ENCODE data around the gene KCNG1. TPM values are rescaled to one million over a fixed set of nuclear protein-coding genes. Genes with fewer than 3 reads are reported as not detected.

Gene KCNG1
- total and polyA plus RNA-seq, 2 of the 8 experiments (the other 6 are each of a cell fraction or from before 2014, with no cell fraction given) = 16.0 to 18.0 TPM

- 0 out of 4 replicates have a peak overlapping the region, but pooled peaks of 1 of the 2 experiments have one; percentile 18 for H3K4me2 ChIP-seq (ENCODE audit: insufficient read depth in 1 of 2, low read depth in 2 of 2, low read length in 2 of 2)
- CTCF ChIA-PET (ENCODE audit: partially characterized antibody) = interaction anchor here (0.9 to 3.5 kb wide), 8 partner anchors 10 to 294 kb away, joined by 3 to 47 read pairs (median 7); no protein-coding TSS in a partner anchor
- H4K5ac ChIP-seq (ENCODE audit: insufficient read length, low read depth, low read length) = no peak overlapping the region
These were observed 9.2 kb downstream of the KCNG1 start for GRCh38 chr20:51013577-51014330.

More at GRCh38 chr20:51013577-51014330, 9.2 kb downstream of the KCNG1 start:
- DNase-seq (ENCODE audit: low read depth in 1 of 2, low spot score in 2 of 2) (no peak), FAIRE-seq (no peak)
- Histone ChIP-seq H3K9me3 (ENCODE audit: insufficient read depth in 2 of 2, low read depth in 1 of 2, low read length in 1 of 2) (no peaks in the 10 kb centered on the region), H3K36me3 (ENCODE audit: control insufficient read depth in 2 of 4, insufficient read depth in 4 of 4, low read length in 3 of 4) (no peaks in the 10 kb centered on the region), H3K9ac (replicated peaks in 1 of 4; ENCODE audit: extremely low read depth in 1 of 4, low read depth in 3 of 4, low read length in 3 of 4) (no peak overlapping the region; a peak in 1 of 7 replicates), H3K23ac (ENCODE audit: insufficient read length) (no peak overlapping the region), H3K4me3 (ENCODE audit: extremely low read depth in 1 of 4, insufficient read depth in 2 of 4, low read depth in 3 of 4, low read length in 4 of 4) (no peak overlapping the region), H3K14ac (ENCODE audit: insufficient read length) (no peak overlapping the region), H3K27me3 (replicated peaks in 1 of 4; ENCODE audit: control insufficient read depth in 3 of 4, extremely low read depth in 1 of 4, insufficient read depth in 3 of 4, low read length in 3 of 4) (no peaks in the 10 kb centered on the region), H3K27ac (ENCODE audit: low read depth, low read length) (no peak overlapping the region), H3K23me2 (ENCODE audit: low read depth, low read length) (no peaks in the 10 kb centered on the region; the same call in 1 of the 2 replicates), H3K4ac (replicated peaks; ENCODE audit: insufficient read length, low read depth, low read length) (no peak overlapping the region), H2BK15ac (ENCODE audit: low read length) (no peak overlapping the region), H3K79me1 (ENCODE audit: low read depth, low read length) (no peaks in the 10 kb centered on the region), H2BK5ac (ENCODE audit: low read depth, low read length) (no peak overlapping the region), H2AFZ (ENCODE audit: low read length) (no peak overlapping the region), H3K79me2 (ENCODE audit: control insufficient read depth in 1 of 2, insufficient read depth in 2 of 2, low read length in 2 of 2) (no peaks in the 10 kb centered on the region), H3K4me1 (replicated peaks in 1 of 4; ENCODE audit: control insufficient read depth in 3 of 4, insufficient read depth in 4 of 4, low read length in 3 of 4) (peaks cover 3 to 13% (median 8%) of the 10 kb centered on the region in 4 experiments), H4K91ac (replicated peaks; ENCODE audit: insufficient read length, low read length) (no peak overlapping the region), H3K56ac (replicated peaks; ENCODE audit: insufficient read length, low read depth, low read length) (no peak overlapping the region), H2BK20ac (ENCODE audit: low read length) (no peak overlapping the region), H2BK120ac (replicated peaks; ENCODE audit: low read depth, low read length) (no peak overlapping the region), H3K18ac (ENCODE audit: extremely low read depth, low read length) (no peak overlapping the region), H2AK5ac (ENCODE audit: low read depth, low read length) (0 out of 2 replicates have a peak overlapping the region, but pooled peaks have one; percentile 33), H4K20me1 (replicated peaks in 1 of 2; ENCODE audit: control insufficient read depth in 1 of 2, insufficient read depth in 2 of 2, low read length in 2 of 2) (no peaks in the 10 kb centered on the region), H4K8ac (ENCODE audit: extremely low read depth, insufficient read depth, low read length) (no peak overlapping the region), H2BK12ac (ENCODE audit: low read depth, low read length) (no peak overlapping the region)
- POLR2A ChIA-PET (ENCODE audit: partially characterized antibody) = interaction anchor here (1.1 to 1.5 kb wide), 2 partner anchors 12 to 84 kb away, joined by 3 to 4 read pairs; no protein-coding TSS in a partner anchor
- TF ChIP-seq JUND (IDR thresholded peaks at IDR 0.05; ENCODE audit: low read length) = no peak
- TF ChIP-seq BACH1 (IDR thresholded peaks at IDR 0.05; ENCODE audit: low read length) = no peak
- TF ChIP-seq, protein P1, sequence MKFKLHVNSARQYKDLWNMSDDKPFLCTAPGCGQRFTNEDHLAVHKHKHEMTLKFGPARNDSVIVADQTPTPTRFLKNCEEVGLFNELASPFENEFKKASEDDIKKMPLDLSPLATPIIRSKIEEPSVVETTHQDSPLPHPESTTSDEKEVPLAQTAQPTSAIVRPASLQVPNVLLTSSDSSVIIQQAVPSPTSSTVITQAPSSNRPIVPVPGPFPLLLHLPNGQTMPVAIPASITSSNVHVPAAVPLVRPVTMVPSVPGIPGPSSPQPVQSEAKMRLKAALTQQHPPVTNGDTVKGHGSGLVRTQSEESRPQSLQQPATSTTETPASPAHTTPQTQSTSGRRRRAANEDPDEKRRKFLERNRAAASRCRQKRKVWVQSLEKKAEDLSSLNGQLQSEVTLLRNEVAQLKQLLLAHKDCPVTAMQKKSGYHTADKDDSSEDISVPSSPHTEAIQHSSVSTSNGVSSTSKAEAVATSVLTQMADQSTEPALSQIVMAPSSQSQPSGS (IDR thresholded peaks at IDR 0.05; ENCODE audit: low read length) = no peak
- WGBS, 2 experiments (ENCODE audit: extremely low coverage in 1 of 2, insufficient coverage in 1 of 2, insufficient read length in 1 of 2, insufficient replicate concordance in 2 of 2, low coverage in 1 of 2, low lambda C conversion rate in 2 of 2, missing lambda C conversion rate in 1 of 2) = 71% methylated on average over 8 of the region's 8 CpGs; no CpG with 5 or more reads in 1 of the 2 experiments

Measured in H1 (cell line).